WTC11 (cell line): ENCODE results near the gene TAPBP. TPM values are rescaled to one million over a fixed set of nuclear protein-coding genes. Genes with fewer than 3 reads are reported as not detected.

ENCODE experiments used
- ATAC-seq: fragments of 200-7000 bp; cut with Tn5 transposase; 2 replicates; pipeline ENCODE4 v1.10.0; 2021; ENCODE audit warnings: mild to moderate bottlenecking, moderate library complexity
- CTCF ChIA-PET: fragments of 300-600 bp; sonication (Branson Sonifier 250); formaldehyde crosslinking; loops from one replicate; lab custom pipeline; 2021; ENCODE audit warnings: antibody characterized with exemption; lab: Charles Lee
- POLR2A ChIA-PET: fragments of 350-600 bp; sonication (Branson Sonifier 250); formaldehyde crosslinking; loops from one replicate; lab custom pipeline; 2021; ENCODE audit warnings: antibody characterized with exemption; lab: Charles Lee
- DNase-seq: peaks from one replicate; pipeline ENCODE4 v3.0.0; 2021; ENCODE audit warnings: low spot score
- H3K27ac Mint-ChIP-seq: 2 replicates; pipeline ENCODE4 v1.8.0; 2021; ENCODE audit warnings: mixed read lengths
- H3K27me3 Mint-ChIP-seq: 2 replicates; pipeline ENCODE4 v1.8.0; 2021; ENCODE audit warnings: low read depth, mild to moderate bottlenecking, moderate library complexity, mixed read lengths
- H3K36me3 Mint-ChIP-seq: 2 replicates; pipeline ENCODE4 v1.8.0; 2021; ENCODE audit warnings: mixed read lengths
- H3K4me1 Mint-ChIP-seq: 2 replicates; pipeline ENCODE4 v1.8.0; 2022; ENCODE audit warnings: mixed read lengths
- H3K4me3 Mint-ChIP-seq: 2 replicates; pipeline ENCODE4 v1.8.0; 2021; ENCODE audit warnings: mild to moderate bottlenecking, moderate library complexity, mixed read lengths
- H3K9me3 Mint-ChIP-seq: 2 replicates; pipeline ENCODE4 v1.8.0; 2021; ENCODE audit warnings: mixed read lengths
- ATF3 ChIP-seq: sonication (generic); formaldehyde crosslinking; conservative IDR thresholded peaks from 2 replicates; pipeline ENCODE4 v1.8.1; 2022; ENCODE audit warnings: mild to moderate bottlenecking, missing genetic modification reagents
- CTCF ChIP-seq: fragments of 200-600 bp; IDR thresholded peaks from 2 replicates; pipeline ENCODE4 v1.8.0; 2022; ENCODE audit warnings: antibody characterized with exemption
- ETV6 ChIP-seq: sonication (generic); formaldehyde crosslinking; IDR thresholded peaks from 2 replicates; pipeline ENCODE4 v1.8.1; 2022; ENCODE audit warnings: mild to moderate bottlenecking, missing genetic modification reagents
- GABPB1 ChIP-seq: sonication (generic); formaldehyde crosslinking; IDR thresholded peaks from 2 replicates; pipeline ENCODE4 v1.8.1; 2023; ENCODE audit warnings: mild to moderate bottlenecking, missing genetic modification reagents
- GRHL2 ChIP-seq: fragments of 250-450 bp; sonication (Bioruptor Pico); IDR thresholded peaks from 2 replicates; pipeline ENCODE4 v1.8.0; 2022; ENCODE audit warnings: mild to moderate bottlenecking, moderate library complexity; ENCODE audit not compliant: insufficient replicate concordance, severe bottlenecking
- KAT7 ChIP-seq: sonication (generic); formaldehyde crosslinking; IDR thresholded peaks from 2 replicates; pipeline ENCODE4 v1.8.1; 2023; ENCODE audit warnings: missing genetic modification reagents, mild to moderate bottlenecking, borderline replicate concordance
- MAX ChIP-seq: sonication (generic); formaldehyde crosslinking; IDR thresholded peaks from 2 replicates; pipeline ENCODE4 v1.8.0; 2022; ENCODE audit warnings: mild to moderate bottlenecking, missing genetic modification reagents
- MXD4 ChIP-seq: fragments of 250-450 bp; sonication (Bioruptor Pico); IDR thresholded peaks from 2 replicates; pipeline ENCODE4 v1.8.0; 2021; ENCODE audit warnings: mild to moderate bottlenecking, moderate library complexity, borderline replicate concordance
- NFATC4 ChIP-seq: fragments of 250-450 bp; sonication (Bioruptor Pico); IDR thresholded peaks from 2 replicates; pipeline ENCODE4 v1.9.0; 2021; ENCODE audit warnings: mild to moderate bottlenecking
- NR2C2 ChIP-seq: sonication (generic); formaldehyde crosslinking; IDR thresholded peaks from 2 replicates; pipeline ENCODE4 v1.8.0; 2022; ENCODE audit warnings: mild to moderate bottlenecking, missing genetic modification reagents
- PRRX2 ChIP-seq: fragments of 250-450 bp; sonication (Bioruptor Pico); IDR thresholded peaks from 2 replicates; pipeline ENCODE4 v1.8.0; 2021; ENCODE audit warnings: mild to moderate bottlenecking
- SMAD3 ChIP-seq: sonication (generic); formaldehyde crosslinking; IDR thresholded peaks from 2 replicates; pipeline ENCODE4 v1.8.0; 2022; ENCODE audit warnings: missing genetic modification reagents, mild to moderate bottlenecking, borderline replicate concordance
- SMAD4 ChIP-seq: sonication (generic); formaldehyde crosslinking; IDR thresholded peaks from 2 replicates; pipeline ENCODE4 v1.8.0; 2022; ENCODE audit warnings: mild to moderate bottlenecking, missing genetic modification reagents
- SOX15 ChIP-seq: fragments of 250-450 bp; sonication (Bioruptor Pico); IDR thresholded peaks from 2 replicates; pipeline ENCODE4 v1.9.0; 2021; ENCODE audit warnings: mild to moderate bottlenecking
- SP1 ChIP-seq: sonication (generic); formaldehyde crosslinking; conservative IDR thresholded peaks from 2 replicates; pipeline ENCODE4 v1.8.1; 2022; ENCODE audit warnings: missing genetic modification reagents
- STAT6 ChIP-seq: sonication (generic); formaldehyde crosslinking; conservative IDR thresholded peaks from 2 replicates; pipeline ENCODE4 v1.8.1; 2023; ENCODE audit warnings: mild to moderate bottlenecking, low read depth, missing genetic modification reagents, moderate library complexity
- TCF7 ChIP-seq: sonication (generic); formaldehyde crosslinking; IDR thresholded peaks from 2 replicates; pipeline ENCODE4 v1.8.0; 2022; ENCODE audit warnings: mild to moderate bottlenecking, low read depth, missing genetic modification reagents, moderate library complexity
- USF1 ChIP-seq: sonication (generic); formaldehyde crosslinking; IDR thresholded peaks from 2 replicates; pipeline ENCODE4 v1.8.0; 2022; ENCODE audit warnings: mild to moderate bottlenecking, missing genetic modification reagents
- USF2 ChIP-seq: sonication (generic); formaldehyde crosslinking; IDR thresholded peaks from 2 replicates; pipeline ENCODE4 v1.8.1; 2023; ENCODE audit warnings: mild to moderate bottlenecking, missing genetic modification reagents, moderate library complexity
- ZMAT4 ChIP-seq: fragments of 250-450 bp; sonication (Bioruptor Pico); IDR thresholded peaks from 2 replicates; pipeline ENCODE4 v1.9.0; 2021; ENCODE audit warnings: mild to moderate bottlenecking
- ZNF121 ChIP-seq: sonication (generic); formaldehyde crosslinking; IDR thresholded peaks from 2 replicates; pipeline ENCODE4 v1.8.0; 2023; ENCODE audit warnings: missing genetic modification reagents
- ZNF219 ChIP-seq: sonication (generic); formaldehyde crosslinking; IDR thresholded peaks from 2 replicates; pipeline ENCODE4 v1.8.0; 2023; ENCODE audit warnings: missing genetic modification reagents, mild to moderate bottlenecking, borderline replicate concordance
- ZNF232 ChIP-seq: sonication (generic); formaldehyde crosslinking; IDR thresholded peaks from 2 replicates; pipeline ENCODE4 v1.8.0; 2022; ENCODE audit warnings: mild to moderate bottlenecking, missing genetic modification reagents
- total RNA-seq: library from RNA; stranded (reverse); gene quantifications from 3 replicates; pipeline ENCODE4 v1.2.3, GENCODE V29; 2021

Gene TAPBP
- total RNA-seq, 1 experiment from 2014 or later, result 43.5 TPM

- H3K36me3 Mint-ChIP-seq, result no peaks in the 10 kb centered on the region
- DNase-seq (peak; percentile 81), ATAC-seq (peak; percentile 60)
Measured at GRCh38 chr6:33312361-33313104, 1.3 kb downstream of the TAPBP start.

GRCh38 chr6:33306356-33306755 is 7.5 kb downstream of the TAPBP start:
- Mint-ChIP-seq H3K9me3 (no peaks in the 10 kb centered on the region), H3K27ac (no peak overlapping the region; the same call in 1 of the 2 replicates), H3K4me3 (no peak overlapping the region), H3K27me3 (no peaks in the 10 kb centered on the region), H3K4me1 (no peaks in the 10 kb centered on the region), H3K36me3 (peaks cover 4% of the 10 kb centered on the region; the same call in 1 of the 2 replicates)
- TF ChIP-seq MAX (no peak), ZNF219 (CRISPR knock-in tag) (no peak), KAT7 (CRISPR knock-in tag) (no peak), STAT6 (CRISPR knock-in tag) (no peak), PRRX2 (CRISPR knock-in tag) (no peak), SMAD4 (CRISPR knock-in tag) (no peak), ZNF232 (CRISPR knock-in tag) (no peak), SOX15 (CRISPR knock-in tag) (no peak)
- ChIA-PET CTCF (no interaction called here), POLR2A (no interaction called here)
- ATAC-seq, result no peak
- no peak for DNase-seq

More at GRCh38 chr6:33312361-33313104, 1.3 kb downstream of the TAPBP start:
- POLR2A ChIA-PET, result interaction anchor here (1.0 to 1.5 kb wide), 5 partner anchors 12 to 41 kb away, joined by 3 to 8 read pairs (median 4); partner anchors contain the start of genes B3GALT4, PFDN6, RGL2 and RPS18
- peak; percentile 77 for TF ChIP-seq USF2 (CRISPR knock-in tag)
- TF ChIP-seq MXD4 (CRISPR knock-in tag), result no peak
- TF ChIP-seq GABPB1 (CRISPR knock-in tag), result no peak
- TF ChIP-seq USF1 (CRISPR knock-in tag), result peak; percentile 57; the same call in 1 of the 2 replicates
- no peak for TF ChIP-seq GRHL2 (CRISPR knock-in tag)
- peak; percentile 30; the same call in 1 of the 2 replicates for TF ChIP-seq SP1 (CRISPR knock-in tag)
- H3K4me3 Mint-ChIP-seq, result peak overlapping the region; percentile 93
- H3K4me1 Mint-ChIP-seq, result peaks cover 32% of the 10 kb centered on the region
- CTCF ChIA-PET, result interaction anchor here (0.9 to 3.7 kb wide), 15 partner anchors 8 to 188 kb away, joined by 3 to 29 read pairs (median 4); partner anchors contain the start of genes B3GALT4, RGL2, RPS18 and VPS52
- H3K27ac Mint-ChIP-seq, result peak overlapping the region; percentile 93
- no peaks in the 10 kb centered on the region for H3K9me3 Mint-ChIP-seq
- H3K27me3 Mint-ChIP-seq, result no peaks in the 10 kb centered on the region; the same call in 1 of the 2 replicates

- Mint-ChIP-seq H3K36me3 (peaks cover 6% of the 10 kb centered on the region; the same call in 1 of the 2 replicates), H3K27ac (no peak overlapping the region), H3K27me3 (no peaks in the 10 kb centered on the region), H3K4me1 (peaks cover 8% of the 10 kb centered on the region), H3K4me3 (no peak overlapping the region), H3K9me3 (no peaks in the 10 kb centered on the region)
- CTCF ChIA-PET, result interaction anchor here (0.8 kb wide), 1 partner anchor 327 kb away, joined by 3 read pairs; no protein-coding TSS in a partner anchor
- POLR2A ChIA-PET, result no interaction called here
- DNase-seq (no peak), ATAC-seq (no peak)
- no peak for TF ChIP-seq ZMAT4 (CRISPR knock-in tag)
- TF ChIP-seq TCF7 (CRISPR knock-in tag), result no peak
- TF ChIP-seq ATF3 (CRISPR knock-in tag), result no peak
- TF ChIP-seq ZNF121, result no peak
- no peak for TF ChIP-seq CTCF
- TF ChIP-seq SMAD3 (CRISPR knock-in tag), result no peak
- TF ChIP-seq NR2C2 (CRISPR knock-in tag), result no peak
- no peak for TF ChIP-seq NFATC4 (CRISPR knock-in tag)
- TF ChIP-seq ETV6 (CRISPR knock-in tag), result no peak
- no peak for TF ChIP-seq PRRX2 (CRISPR knock-in tag)
Measured at GRCh38 chr6:33305052-33305451, 8.8 kb downstream of the TAPBP start.
